ENCODE measurements around the gene MRPL4.
"Not testable (repeated sequence)": the region's sequence is repeated elsewhere in the genome, so short reads cannot be mapped to it uniquely, and the experiment has no call there.

Gene MRPL4

GRCh38 chr19:10228920-10229319 lies 23.1 kb upstream of the MRPL4 start:
- peak; percentile 89 for FAIRE-seq
- peak; percentile 67 for DNase-seq (ENCODE audit: insufficient read length, low spot score)

GRCh38 chr19:10230173-10230860 lies 21.7 kb upstream of the MRPL4 start:
- FAIRE-seq (no peak), DNase-seq (ENCODE audit: insufficient read length, low spot score) (no peak)

DNA sequence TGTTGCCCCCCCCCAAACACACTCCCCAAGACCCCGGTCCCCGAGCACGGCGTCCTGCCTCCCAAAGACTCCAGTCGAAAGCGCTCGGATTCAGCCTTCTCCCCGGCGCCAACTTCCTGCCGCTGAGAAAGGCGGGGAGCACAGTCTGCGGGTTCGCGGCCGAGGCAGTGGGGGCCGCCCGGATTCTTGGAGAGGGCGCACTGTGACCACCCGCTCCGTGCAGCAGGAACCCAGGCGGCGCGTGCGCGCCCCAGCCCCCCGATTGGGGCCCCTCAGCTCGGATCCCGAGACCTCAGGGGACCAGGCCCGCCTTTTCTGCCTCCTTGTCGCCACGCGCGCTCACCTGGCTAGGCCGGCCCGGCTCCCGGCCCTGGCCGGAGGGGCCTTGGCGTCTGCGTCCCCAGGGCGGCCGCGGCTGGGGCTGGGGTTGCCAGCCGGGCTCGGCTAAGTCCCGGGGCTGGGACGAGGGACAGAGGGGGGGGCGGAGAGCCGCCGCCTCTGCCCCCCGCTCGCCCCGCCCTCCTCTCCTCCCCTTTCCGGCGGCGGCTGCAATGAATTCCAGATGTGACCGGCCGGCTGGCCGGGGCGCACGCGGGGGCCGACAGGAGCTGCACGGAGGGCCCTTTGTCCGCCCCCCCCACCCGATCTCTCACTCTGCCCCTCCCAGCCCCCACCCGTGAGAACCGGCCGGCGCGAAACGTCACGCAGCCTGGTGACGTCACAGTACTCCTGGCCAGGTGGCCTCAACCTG lies 21.0 kb upstream of the MRPL4 start, which contains the start of gene S1PR2:
TSS of gene S1PR2 (minus strand) at position 471 of the 751 bp plus-strand sequence. CDS start 6,426 bp downstream, outside the sequence.
- DNase-seq (ENCODE audit: insufficient read length, low spot score) (peak; percentile 78), FAIRE-seq (peak; percentile 70)

GRCh38 chr19:10231612-10232228 lies 20.3 kb upstream of the MRPL4 start:
- no peak for FAIRE-seq

DNA sequence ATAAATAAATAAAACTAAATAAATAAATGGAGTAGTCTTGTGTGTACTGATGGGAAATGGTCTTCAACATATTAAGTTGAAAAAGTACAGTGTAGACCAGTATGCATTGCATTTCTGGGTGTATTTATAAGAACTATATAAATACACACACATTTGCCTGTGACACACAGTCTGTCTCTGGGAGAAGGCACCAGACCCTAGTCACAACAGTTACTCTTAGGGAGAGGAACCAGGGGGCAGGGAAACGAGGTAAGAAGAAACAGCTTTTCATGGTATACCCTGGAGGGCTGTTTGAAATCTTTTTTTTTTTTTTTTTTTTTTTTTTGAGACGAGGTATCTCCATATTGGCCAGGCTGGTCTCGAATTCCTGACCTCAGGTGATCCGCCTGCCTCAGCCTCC lies 18.1 kb upstream of the MRPL4 start:
- FAIRE-seq (no peak), DNase-seq (ENCODE audit: insufficient read length, low spot score) (no peak)

More at GRCh38 chr19:10231612-10232228, 20.3 kb upstream of the MRPL4 start:
- DNase-seq (ENCODE audit: insufficient read length, low spot score), result no peak

GRCh38 chr19:10235003-10235402 lies 17.0 kb upstream of the MRPL4 start:
- DNase-seq (ENCODE audit: insufficient read length, low spot score) (no peak), FAIRE-seq (peak; percentile 71)

- FAIRE-seq; DNase-seq (ENCODE audit: insufficient read length, low spot score): not testable (repeated sequence)
Observed at GRCh38 chr19:10235409-10235808, 16.6 kb upstream of the MRPL4 start.

DNA sequence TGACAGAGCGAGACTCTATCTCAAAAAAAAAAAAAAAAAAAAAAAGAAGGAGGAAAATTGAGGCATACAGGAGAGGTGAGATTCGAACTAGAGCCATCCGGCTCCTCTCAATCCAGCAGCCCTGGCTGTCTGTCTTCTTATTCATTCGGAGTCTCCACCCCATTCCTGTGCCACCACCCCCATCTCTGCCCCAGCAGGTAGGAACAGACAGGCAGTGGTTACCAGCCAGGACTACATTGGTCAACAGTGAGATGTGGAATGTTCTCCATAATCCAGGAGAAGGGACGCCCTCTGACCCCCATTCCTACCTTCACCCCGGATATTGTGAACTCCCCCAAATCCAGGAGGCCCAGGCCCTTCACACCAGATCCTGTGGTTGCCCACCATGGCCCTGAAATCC lies 14.3 kb upstream of the MRPL4 start:
- FAIRE-seq (no peak), DNase-seq (ENCODE audit: insufficient read length, low spot score) (no peak)

DNA sequence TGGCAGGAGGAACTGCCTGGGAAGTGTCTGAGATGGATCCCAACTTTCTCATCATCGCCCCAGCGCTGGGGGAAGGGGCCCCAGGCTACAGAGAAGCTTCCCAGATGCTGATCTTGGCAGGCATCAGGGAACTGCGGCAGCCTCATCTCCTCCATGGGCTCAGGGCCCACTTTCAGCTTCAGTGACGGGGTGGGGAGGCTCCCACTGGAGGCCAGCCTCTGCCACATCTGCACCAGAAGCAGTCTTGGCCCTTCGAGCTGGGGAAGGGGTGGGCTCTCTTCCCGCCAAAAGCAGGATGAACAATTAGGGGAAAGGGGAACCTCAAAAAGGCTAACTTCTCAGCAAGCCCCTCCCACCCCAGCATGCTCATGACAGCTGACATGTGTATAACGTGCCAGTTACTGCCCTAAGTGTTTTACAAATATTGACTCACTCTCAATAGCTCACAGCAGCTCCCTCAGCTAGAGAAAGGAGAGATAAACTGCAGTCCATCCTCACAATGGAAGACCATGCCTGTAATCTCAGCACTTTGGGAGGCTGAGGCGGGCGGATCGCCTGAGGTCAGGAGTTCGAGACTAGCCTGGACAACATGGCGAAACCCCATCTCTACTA lies 13.7 kb upstream of the MRPL4 start:
- peak; percentile 61 for FAIRE-seq
- no peak for DNase-seq (ENCODE audit: insufficient read length, low spot score)

- DNase-seq (ENCODE audit: insufficient read length, low spot score); FAIRE-seq: not testable (repeated sequence)
Observed at GRCh38 chr19:10241826-10242449, 10.1 kb upstream of the MRPL4 start.

- DNase-seq (ENCODE audit: insufficient read length, low spot score) (no peak), FAIRE-seq (no peak)
Observed at GRCh38 chr19:10243606-10244005, 8.4 kb upstream of the MRPL4 start.

DNA sequence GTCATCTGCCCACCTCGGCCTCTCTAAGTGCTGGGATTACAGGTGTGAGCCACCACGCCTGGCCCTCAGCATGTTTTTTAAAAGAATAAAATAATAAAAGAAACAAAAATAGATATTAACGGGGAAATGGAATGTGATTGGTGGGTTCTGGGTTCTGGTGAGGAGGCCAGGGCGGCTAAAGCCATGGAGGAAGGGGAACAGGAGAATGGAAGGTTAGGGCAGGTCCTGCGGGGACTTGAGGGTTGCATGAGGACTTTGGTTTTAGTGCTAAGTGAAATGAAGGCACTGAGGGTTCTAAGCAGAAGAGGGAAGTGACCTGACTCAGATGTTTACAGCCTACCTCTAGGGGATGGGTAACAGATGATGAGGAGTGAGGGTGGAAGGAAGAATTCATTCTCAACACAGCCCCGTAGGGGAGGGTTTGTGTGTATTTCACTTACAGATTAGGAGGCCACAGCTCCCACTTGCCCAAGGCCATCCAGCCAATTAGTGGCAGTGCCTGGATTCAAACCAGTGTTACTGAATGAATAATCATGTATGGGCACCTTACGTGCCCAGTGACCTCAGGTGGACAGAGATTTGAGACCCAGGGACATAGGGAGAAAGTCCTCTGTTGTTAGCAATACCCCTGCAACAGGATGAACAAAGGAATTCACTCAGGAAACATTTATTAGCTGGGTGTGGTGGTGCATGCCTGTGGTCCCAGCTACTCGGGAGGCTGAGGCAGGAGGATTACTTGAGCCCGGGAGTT lies 6.7 kb upstream of the MRPL4 start:
- FAIRE-seq, result peak; percentile 80
- DNase-seq (ENCODE audit: insufficient read length, low spot score), result no peak

- FAIRE-seq, result no peak
Observed at GRCh38 chr19:10246511-10246910, 5.5 kb upstream of the MRPL4 start.

DNA sequence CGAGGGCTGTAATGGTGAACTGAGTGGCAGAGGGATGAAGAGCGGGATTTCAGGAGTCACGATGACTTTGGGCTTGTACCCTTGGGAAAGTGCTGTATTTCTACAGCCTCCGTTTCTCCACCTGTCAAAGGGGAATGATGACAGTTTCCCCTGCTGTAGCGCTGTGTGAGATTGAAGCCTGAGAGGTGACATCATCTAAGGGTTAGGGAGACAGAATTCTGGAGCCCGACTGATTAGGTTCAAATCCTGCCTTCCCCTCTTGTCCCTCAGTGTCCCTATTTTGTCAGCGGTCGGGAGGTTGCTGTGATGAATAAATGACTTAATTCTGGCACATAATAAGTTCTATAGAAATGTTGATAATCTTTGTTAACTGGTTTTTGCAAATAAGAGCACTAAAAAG lies 693 bp downstream of the MRPL4 start:
- no peak for DNase-seq (ENCODE audit: insufficient read length, low spot score)
- FAIRE-seq, result no peak

More at GRCh38 chr19:10246511-10246910, 5.5 kb upstream of the MRPL4 start:
- no peak for DNase-seq (ENCODE audit: insufficient read length, low spot score)

DNA sequence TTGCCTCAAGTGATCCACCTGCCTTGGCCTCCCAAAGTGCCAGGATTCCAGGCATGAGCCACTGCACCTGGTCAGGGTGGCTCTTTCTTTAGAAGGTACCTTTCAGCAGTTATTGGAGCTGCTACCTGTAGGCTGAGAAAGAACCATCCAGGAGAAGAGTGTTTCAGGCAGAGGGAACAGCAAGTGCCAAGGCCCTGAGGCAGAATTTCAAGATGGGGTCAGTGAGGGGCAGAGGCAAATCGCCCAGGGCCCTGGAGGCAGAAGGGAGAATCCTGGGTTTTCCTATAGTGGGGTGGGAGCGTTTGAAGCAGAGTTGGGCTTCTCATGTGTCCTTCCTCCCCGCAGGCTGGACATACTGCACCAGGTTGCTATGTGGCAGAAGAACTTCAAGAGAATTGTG lies 2.2 kb downstream of the MRPL4 start:
- no peak for FAIRE-seq
- no peak for DNase-seq (ENCODE audit: insufficient read length, low spot score)

DNA sequence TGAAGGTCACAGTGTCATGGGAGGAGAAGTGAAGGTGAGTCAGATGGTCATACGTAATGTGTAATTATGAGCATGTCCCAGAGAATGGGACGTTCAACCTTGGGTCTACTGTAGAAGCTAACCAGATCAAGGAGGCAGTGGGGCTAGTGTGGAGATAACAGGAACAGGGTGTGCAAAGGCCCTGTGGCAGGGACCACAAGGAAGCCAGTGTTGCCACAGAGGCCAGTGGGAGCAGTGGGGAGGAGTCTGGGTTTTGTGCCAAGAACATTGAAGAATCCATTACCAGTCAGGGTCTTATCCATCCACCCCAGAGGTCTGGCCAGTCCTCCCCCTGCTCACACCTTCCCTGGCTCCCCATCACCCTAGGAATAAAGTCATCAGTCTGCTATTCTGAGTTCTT lies 3.3 kb downstream of the MRPL4 start:
- no peak for DNase-seq (ENCODE audit: insufficient read length, low spot score)
- no peak for FAIRE-seq

GRCh38 chr19:10256551-10256950 lies 4.5 kb downstream of the MRPL4 start:
- FAIRE-seq, result no peak
- DNase-seq (ENCODE audit: insufficient read length, low spot score), result no peak

- DNase-seq (ENCODE audit: insufficient read length, low spot score) (no peak), FAIRE-seq (no peak)
Observed at GRCh38 chr19:10256970-10257615, 5.1 kb downstream of the MRPL4 start.

- FAIRE-seq (no peak), DNase-seq (ENCODE audit: insufficient read length, low spot score) (no peak)
Observed at GRCh38 chr19:10258080-10258710, 6.2 kb downstream of the MRPL4 start.

All from GM19239 (cell line).